C4-2B (cell line): ENCODE results near the gene MRPL20.

Experiments
- CTCF ChIP-seq: fragments of 450-650 bp; conservative IDR thresholded peaks from 2 replicates; pipeline ENCODE4 v1.5.1; 2017; ENCODE audit warnings: mild to moderate bottlenecking
- ZFX ChIP-seq: fragments of 450-650 bp; IDR thresholded peaks from 2 replicates; pipeline ENCODE4 v1.6.1; 2017

GRCh38 chr1:1435106-1435903, 28.2 kb upstream of the MRPL20 start, which contains the start of gene VWA1:
- TF ChIP-seq CTCF (no peak; the same call in 1 of the 2 replicates), ZFX (peak; percentile 59; the same call in 1 of the 2 replicates)
